Measurements from ENCODE around the gene KDM4B. TPM values are rescaled to one million over a fixed set of nuclear protein-coding genes. Genes with fewer than 3 reads are reported as not detected.

The KDM4B gene
- total RNA-seq, 2 experiments from 2014 or later = 55.9 to 60.8 TPM

- H3K36me3 Mint-ChIP-seq = peaks cover 4% of the 10 kb centered on the region
- H3K27me3 Mint-ChIP-seq = no peaks in the 10 kb centered on the region
- no peak overlapping the region for H3K4me3 Mint-ChIP-seq
- no peak overlapping the region for H3K27ac Mint-ChIP-seq
- POLR2A ChIA-PET = no interaction called here
- peaks cover 3% of the 10 kb centered on the region for H3K4me1 Mint-ChIP-seq
- no peak for DNase-seq
- H3K9me3 Mint-ChIP-seq = no peaks in the 10 kb centered on the region
- no peak for ATAC-seq (ENCODE audit: low read depth)
These were observed 72.9 kb downstream of the KDM4B start for GRCh38 chr19:5041913-5042187.

GRCh38 chr19:5042556-5042955 lies 73.6 kb downstream of the KDM4B start:
- H3K36me3 Mint-ChIP-seq = peaks cover 4% of the 10 kb centered on the region
- POLR2A ChIA-PET = no interaction called here
- H3K27ac Mint-ChIP-seq = no peak overlapping the region
- H3K4me1 Mint-ChIP-seq = peaks cover 3% of the 10 kb centered on the region
- H3K9me3 Mint-ChIP-seq = no peaks in the 10 kb centered on the region
- H3K4me3 Mint-ChIP-seq = no peak overlapping the region
- H3K27me3 Mint-ChIP-seq = no peaks in the 10 kb centered on the region
- no peak for ATAC-seq (ENCODE audit: low read depth)
- no peak for DNase-seq

- H3K4me1 Mint-ChIP-seq = no peaks in the 10 kb centered on the region
- H3K9me3 Mint-ChIP-seq = no peaks in the 10 kb centered on the region
- ATAC-seq (ENCODE audit: low read depth) (no peak), DNase-seq (no peak)
- no peak overlapping the region for H3K27ac Mint-ChIP-seq
- peaks cover 4% of the 10 kb centered on the region for H3K36me3 Mint-ChIP-seq
- H3K4me3 Mint-ChIP-seq = no peak overlapping the region
- POLR2A ChIA-PET = no interaction called here
- no peaks in the 10 kb centered on the region for H3K27me3 Mint-ChIP-seq
These were observed 76.1 kb downstream of the KDM4B start for GRCh38 chr19:5045029-5045428.

GRCh38 chr19:5045956-5046338 lies 77.0 kb downstream of the KDM4B start:
- no peaks in the 10 kb centered on the region for H3K27me3 Mint-ChIP-seq
- H3K27ac Mint-ChIP-seq = no peak overlapping the region
- POLR2A ChIA-PET = no interaction called here
- no peak for ATAC-seq (ENCODE audit: low read depth)
- no peak for DNase-seq
- no peaks in the 10 kb centered on the region for H3K4me1 Mint-ChIP-seq
- no peaks in the 10 kb centered on the region for H3K9me3 Mint-ChIP-seq
- H3K36me3 Mint-ChIP-seq = peaks cover 1% of the 10 kb centered on the region
- no peak overlapping the region for H3K4me3 Mint-ChIP-seq

- Mint-ChIP-seq H3K27me3 (no peaks in the 10 kb centered on the region), H3K9me3 (no peaks in the 10 kb centered on the region), H3K36me3 (peaks cover 1% of the 10 kb centered on the region), H3K27ac (no peak overlapping the region), H3K4me1 (no peaks in the 10 kb centered on the region), H3K4me3 (no peak overlapping the region)
- POLR2A ChIA-PET = no interaction called here
- DNase-seq (no peak), ATAC-seq (ENCODE audit: low read depth) (no peak)
These were observed 77.6 kb downstream of the KDM4B start for GRCh38 chr19:5046339-5047039.

- POLR2A ChIA-PET = no interaction called here
- no peak for DNase-seq
- Mint-ChIP-seq H3K27ac (no peak overlapping the region), H3K4me3 (no peak overlapping the region), H3K4me1 (no peaks in the 10 kb centered on the region), H3K9me3 (no peaks in the 10 kb centered on the region), H3K27me3 (no peaks in the 10 kb centered on the region), H3K36me3 (peaks cover 1% of the 10 kb centered on the region)
- ATAC-seq (ENCODE audit: low read depth) = no peak
These were observed 78.5 kb downstream of the KDM4B start for GRCh38 chr19:5047251-5047935.

DNA sequence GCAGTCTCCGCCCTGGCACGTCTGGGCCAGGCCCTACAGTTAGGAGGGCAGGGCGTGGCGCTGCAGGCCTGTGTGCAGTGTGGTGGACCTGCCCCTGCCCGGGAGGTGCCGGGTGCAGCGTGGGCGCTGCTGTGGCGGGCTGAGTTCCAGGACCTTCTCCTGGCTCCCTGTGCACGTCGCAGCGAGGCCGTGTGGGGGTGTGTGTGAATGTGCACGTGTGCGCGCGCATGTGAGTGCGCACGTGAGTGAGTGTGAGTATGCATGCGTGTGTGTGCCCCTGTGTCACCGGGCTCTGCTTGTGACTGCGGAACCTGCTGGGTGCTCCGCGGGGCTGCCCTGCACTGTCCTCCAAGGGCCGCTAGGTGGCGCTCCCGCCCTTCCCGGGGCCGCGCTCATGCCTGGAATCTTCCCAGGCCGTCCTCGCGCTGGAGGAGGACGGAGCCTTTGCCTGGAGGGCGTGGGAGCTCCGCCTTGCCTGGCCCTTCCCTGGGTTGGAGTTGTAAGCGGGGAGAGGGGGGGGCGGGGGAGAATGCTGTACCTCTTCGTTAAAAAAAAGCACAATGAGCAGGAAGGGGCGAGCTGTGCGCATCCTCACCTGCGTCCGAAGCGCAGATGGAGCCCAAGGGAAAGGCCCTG lies 79.3 kb downstream of the KDM4B start:
- Mint-ChIP-seq H3K27me3 (no peaks in the 10 kb centered on the region), H3K27ac (no peak overlapping the region), H3K4me3 (no peak overlapping the region), H3K36me3 (peaks cover 1% of the 10 kb centered on the region), H3K4me1 (no peaks in the 10 kb centered on the region), H3K9me3 (no peaks in the 10 kb centered on the region)
- ATAC-seq (ENCODE audit: low read depth) (peak; percentile 70), DNase-seq (peak; percentile 74)
- POLR2A ChIA-PET = no interaction called here

- no peak overlapping the region for H3K27ac Mint-ChIP-seq
- ATAC-seq (ENCODE audit: low read depth) = no peak
- H3K27me3 Mint-ChIP-seq = no peaks in the 10 kb centered on the region
- no peaks in the 10 kb centered on the region for H3K4me1 Mint-ChIP-seq
- H3K36me3 Mint-ChIP-seq = peaks cover 1% of the 10 kb centered on the region
- POLR2A ChIA-PET = no interaction called here
- no peak overlapping the region for H3K4me3 Mint-ChIP-seq
- H3K9me3 Mint-ChIP-seq = no peaks in the 10 kb centered on the region
- no peak for DNase-seq
These were observed 80.0 kb downstream of the KDM4B start for GRCh38 chr19:5048727-5049553.

GRCh38 chr19:5049561-5049960 lies 80.6 kb downstream of the KDM4B start:
- no peaks in the 10 kb centered on the region for H3K36me3 Mint-ChIP-seq
- H3K27me3 Mint-ChIP-seq = no peaks in the 10 kb centered on the region
- H3K4me1 Mint-ChIP-seq = no peaks in the 10 kb centered on the region
- DNase-seq (no peak), ATAC-seq (ENCODE audit: low read depth) (no peak)
- no peak overlapping the region for H3K27ac Mint-ChIP-seq
- POLR2A ChIA-PET = no interaction called here
- no peaks in the 10 kb centered on the region for H3K9me3 Mint-ChIP-seq
- H3K4me3 Mint-ChIP-seq = no peak overlapping the region

DNA sequence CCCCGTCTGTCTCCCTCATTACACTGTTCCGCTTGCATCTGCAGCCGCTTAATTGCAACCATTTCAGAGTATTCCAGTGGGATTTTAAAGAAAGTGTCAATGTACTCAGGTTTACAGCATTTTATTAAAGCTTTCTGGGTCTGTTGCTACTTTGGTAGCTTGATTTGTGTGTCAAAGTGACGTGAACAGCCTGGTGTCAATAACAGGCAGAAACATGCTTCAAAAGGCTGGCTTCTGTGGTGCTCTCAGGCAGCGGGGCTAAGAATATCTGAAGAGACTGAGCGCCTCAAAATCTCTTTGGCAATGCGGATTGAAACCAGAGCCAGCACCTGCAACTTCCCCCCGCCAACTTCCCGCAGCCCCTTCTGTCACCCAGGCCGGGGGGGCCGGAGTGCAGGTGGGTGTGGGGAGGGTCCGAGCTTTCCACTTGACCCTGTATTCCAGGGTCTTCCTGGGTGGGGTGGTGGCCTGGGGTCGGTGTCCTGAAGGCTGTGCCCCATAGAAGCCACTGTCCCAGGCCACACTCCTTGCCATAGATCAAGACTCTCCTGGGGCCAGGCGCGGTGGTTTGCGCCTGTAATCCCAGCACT lies 81.2 kb downstream of the KDM4B start:
- no peaks in the 10 kb centered on the region for H3K27me3 Mint-ChIP-seq
- POLR2A ChIA-PET = no interaction called here
- ATAC-seq (ENCODE audit: low read depth) (no peak), DNase-seq (no peak)
- H3K27ac Mint-ChIP-seq = no peak overlapping the region
- H3K36me3 Mint-ChIP-seq = no peaks in the 10 kb centered on the region
- no peak overlapping the region for H3K4me3 Mint-ChIP-seq
- no peaks in the 10 kb centered on the region for H3K9me3 Mint-ChIP-seq
- H3K4me1 Mint-ChIP-seq = no peaks in the 10 kb centered on the region

DNA sequence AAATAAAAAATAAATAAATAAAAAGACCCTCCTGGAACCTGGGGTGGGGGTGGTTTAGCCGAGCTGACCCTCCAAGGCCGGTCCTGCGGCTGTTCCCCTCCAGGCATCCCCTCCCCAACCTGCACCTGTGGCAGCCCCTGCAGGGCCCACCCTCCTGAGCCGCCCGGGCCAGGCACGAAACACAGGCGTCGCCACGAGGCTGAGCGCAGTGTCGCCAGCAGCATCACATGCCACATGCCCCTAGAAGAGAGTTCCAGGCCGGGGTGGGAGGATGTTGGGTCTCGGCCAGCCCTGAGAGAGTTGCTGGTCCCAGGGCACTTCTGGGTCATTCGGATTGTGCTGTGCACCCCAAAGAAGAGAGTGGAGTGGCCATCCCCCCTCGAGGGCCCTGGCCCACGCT lies 82.0 kb downstream of the KDM4B start:
- POLR2A ChIA-PET = no interaction called here
- DNase-seq (no peak), ATAC-seq (ENCODE audit: low read depth) (no peak)
- Mint-ChIP-seq H3K27me3 (no peaks in the 10 kb centered on the region), H3K27ac (no peak overlapping the region), H3K4me1 (no peaks in the 10 kb centered on the region), H3K36me3 (no peaks in the 10 kb centered on the region), H3K4me3 (no peak overlapping the region), H3K9me3 (no peaks in the 10 kb centered on the region)

- ATAC-seq (ENCODE audit: low read depth) (no peak), DNase-seq (no peak)
- H3K9me3 Mint-ChIP-seq = no peaks in the 10 kb centered on the region
- H3K27ac Mint-ChIP-seq = no peak overlapping the region
- no peaks in the 10 kb centered on the region for H3K4me1 Mint-ChIP-seq
- no peak overlapping the region for H3K4me3 Mint-ChIP-seq
- no peaks in the 10 kb centered on the region for H3K27me3 Mint-ChIP-seq
- no peaks in the 10 kb centered on the region for H3K36me3 Mint-ChIP-seq
- POLR2A ChIA-PET = no interaction called here
These were observed 82.7 kb downstream of the KDM4B start for GRCh38 chr19:5051619-5052018.

GRCh38 chr19:5052515-5052914 lies 83.6 kb downstream of the KDM4B start:
- no peak overlapping the region for H3K4me3 Mint-ChIP-seq
- POLR2A ChIA-PET = no interaction called here

More at GRCh38 chr19:5052515-5052914, 83.6 kb downstream of the KDM4B start:
- no peak for ATAC-seq (ENCODE audit: low read depth)
- Mint-ChIP-seq H3K36me3 (peaks cover 5% of the 10 kb centered on the region), H3K27ac (no peak overlapping the region), H3K9me3 (no peaks in the 10 kb centered on the region), H3K4me1 (no peaks in the 10 kb centered on the region), H3K27me3 (no peaks in the 10 kb centered on the region)
- no peak for DNase-seq
